A673 (cell line): ENCODE data around the gene SEMA6B. TPM values are rescaled to one million over a fixed set of nuclear protein-coding genes. Genes with fewer than 3 reads are reported as not detected.

Source experiments
- BruUV-seq: library from RNA; stranded (reverse); fragments of 400-500 nt; replicated peaks from 2 replicates; lab custom pipeline; 2021; lab: Mats Ljungman, UMichigan
- CTCF ChIA-PET: fragments of 300-600 bp; sonication (Branson Sonifier 250); formaldehyde crosslinking; loops from one replicate; lab custom pipeline; 2022; ENCODE audit warnings: antibody characterized with exemption; lab: Charles Lee
- POLR2A ChIA-PET: fragments of 300-600 bp; sonication (Branson Sonifier 250); formaldehyde crosslinking; loops from one replicate; lab custom pipeline; 2022; ENCODE audit warnings: antibody characterized with exemption; ENCODE audit not compliant: low non-redundant PET; lab: Charles Lee
- DNase-seq: peaks from one replicate; pipeline ENCODE4 v3.0.0-alpha.2; 2015; ENCODE audit warnings: low spot score
- H3K27ac ChIP-seq: fragments of 200-600 bp; sonication (generic); 2 replicates; pipeline ENCODE4 v1.5.1; 2016; ENCODE audit warnings: mixed run types, low read depth, mild to moderate bottlenecking, mixed read lengths, antibody characterized with exemption, low read length; ENCODE audit not compliant: poor library complexity, severe bottlenecking
- H3K27me3 ChIP-seq: fragments of 200-600 bp; sonication (generic); replicated peaks from 2 replicates; pipeline ENCODE4 v1.6.1; 2017; ENCODE audit warnings: mixed run types, low read depth, mild to moderate bottlenecking, mixed read lengths, antibody characterized with exemption, low read length; ENCODE audit not compliant: insufficient read depth, poor library complexity
- H3K36me3 ChIP-seq: fragments of 200-600 bp; sonication (generic); 2 replicates; pipeline ENCODE4 v1.6.1; 2016; ENCODE audit warnings: mixed run types, mild to moderate bottlenecking, mixed read lengths, antibody characterized with exemption, low read length; ENCODE audit not compliant: insufficient read depth, poor library complexity, severe bottlenecking
- H3K4me1 ChIP-seq: fragments of 200-600 bp; sonication (generic); 2 replicates; pipeline ENCODE4 v1.6.1; 2017; ENCODE audit warnings: mixed run types, mild to moderate bottlenecking, mixed read lengths, antibody characterized with exemption, low read length; ENCODE audit not compliant: insufficient read depth, poor library complexity, severe bottlenecking
- H3K4me3 ChIP-seq: fragments of 200-600 bp; sonication (generic); 2 replicates; pipeline ENCODE4 v1.5.1; 2016; ENCODE audit warnings: low read depth, mixed run types, mild to moderate bottlenecking, mixed read lengths, low read length; ENCODE audit not compliant: poor library complexity, severe bottlenecking
- H3K9me3 ChIP-seq: fragments of 200-600 bp; sonication (generic); 2 replicates; pipeline ENCODE4 v1.6.1; 2016; ENCODE audit warnings: mixed run types, low read depth, mild to moderate bottlenecking, mixed read lengths, antibody characterized with exemption, low read length; ENCODE audit not compliant: poor library complexity, severe bottlenecking
- CTCF ChIP-seq: fragments of 300-800, 200-600 bp; sonication (generic); conservative IDR thresholded peaks from 2 replicates; pipeline ENCODE4 v1.5.1; 2017; ENCODE audit warnings: low read depth, mild to moderate bottlenecking, antibody characterized with exemption, low read length, moderate library complexity, mixed read lengths
- EZH2 ChIP-seq: fragments of 200-600 bp; sonication (generic); IDR thresholded peaks from 2 replicates; pipeline ENCODE4 v1.6.1; 2017; ENCODE audit warnings: borderline replicate concordance, low read depth, mild to moderate bottlenecking, mixed read lengths, antibody characterized with exemption, low read length; ENCODE audit not compliant: poor library complexity, severe bottlenecking
- intact Hi-C: fragments of 100-400 bp; cut with micrococcal nuclease; formaldehyde crosslinking; loops from one replicate; pipeline ENCODE4 v1.10.0; 2022; ENCODE audit not compliant: unreplicated experiment
- total RNA-seq: library from RNA; stranded (reverse); gene quantifications from 2 replicates; pipeline ENCODE4 v1.2.3, GENCODE V29; 2021

The SEMA6B gene
- total RNA-seq, 1 experiment from 2014 or later: 9.2 TPM

GRCh38 chr19:4519521-4520277, 39.8 kb downstream of the SEMA6B start:
- no peak for DNase-seq
- POLR2A ChIA-PET: no interaction called here
- BruUV-seq: no TSS peak
- Histone ChIP-seq H3K27ac (no peak overlapping the region), H3K27me3 (no peaks in the 10 kb centered on the region), H3K9me3 (no peaks in the 10 kb centered on the region), H3K4me3 (no peak overlapping the region), H3K4me1 (no peaks in the 10 kb centered on the region), H3K36me3 (no peaks in the 10 kb centered on the region)
- CTCF ChIA-PET: no interaction called here
- intact Hi-C loops: no loop called here
- TF ChIP-seq CTCF (no peak), EZH2 (no peak)

GRCh38 chr19:4519172-4519496, 40.4 kb downstream of the SEMA6B start:
- Histone ChIP-seq H3K27ac (no peak overlapping the region), H3K27me3 (no peaks in the 10 kb centered on the region), H3K9me3 (no peaks in the 10 kb centered on the region), H3K4me3 (no peak overlapping the region), H3K36me3 (no peaks in the 10 kb centered on the region), H3K4me1 (no peaks in the 10 kb centered on the region)
- no TSS peak for BruUV-seq
- no peak for DNase-seq
- TF ChIP-seq EZH2 (no peak), CTCF (no peak)
- intact Hi-C loops: no loop called here
- CTCF ChIA-PET: no interaction called here
- POLR2A ChIA-PET: no interaction called here

- intact Hi-C loops: no loop called here
- ChIA-PET POLR2A (no interaction called here), CTCF (no interaction called here)
- no TSS peak for BruUV-seq
- Histone ChIP-seq H3K36me3 (no peaks in the 10 kb centered on the region), H3K9me3 (no peaks in the 10 kb centered on the region), H3K4me1 (no peaks in the 10 kb centered on the region), H3K27ac (no peak within 1 kb of the TSS), H3K4me3 (no peak within 1 kb of the TSS), H3K27me3 (no peaks in the 10 kb centered on the region)
- DNase-seq: no peak
- no peak for TF ChIP-seq CTCF
- no peak for TF ChIP-seq EZH2
Observed at GRCh38 chr19:4518345-4519171, 40.9 kb downstream of the SEMA6B start, which contains the start of gene PLIN4. TSS of gene PLIN4 (minus strand) at chr19:4518486. CDS start at chr19:4518272, 214 bp downstream.
